IMR-90 (cell line): ENCODE measurements around the gene RPS4Y2. TPM values are rescaled to one million over a fixed set of nuclear protein-coding genes. Genes with fewer than 3 reads are reported as not detected.

Experiments used
- polyA plus RNA-seq, 3 experiments: library from polyadenylated mRNA; depleted of rRNA; stranded (reverse); fragments of >200 nt; gene quantifications; 2 replicates each; pipeline ENCODE4 v1.2.3, GENCODE V29; 2012; ENCODE audit warnings: low replicate concordance in 1 of 3
- total RNA-seq: library from RNA; depleted of rRNA; stranded (reverse); fragments of >200 nt; gene quantifications from 2 replicates; pipeline ENCODE4 v1.2.3, GENCODE V29; 2012; rRNA removed

RPS4Y2 gene
- total and polyA plus RNA-seq, 2 of the 4 experiments (the other 2 are of a cell fraction) = not detected

Other genes starting within 250 kb of the RPS4Y2 start
- not detected in 2 replicates for gene EIF1AY, start 180.3 kb upstream of the RPS4Y2 start, total RNA-seq
- not detected in 2 replicates for gene EIF1AY, start 180.3 kb upstream of the RPS4Y2 start, polyA plus RNA-seq (2012; rRNA removed)